Measurements from ENCODE around the gene PDE4D. TPM values are rescaled to one million over a fixed set of nuclear protein-coding genes. Genes with fewer than 3 reads are reported as not detected.
A peak's percentile ranks its signal among the peaks of the same experiment; 100 is the strongest.

PDE4D gene
- total RNA-seq, 1 experiment from 2014 or later = 11.6 TPM

DNA sequence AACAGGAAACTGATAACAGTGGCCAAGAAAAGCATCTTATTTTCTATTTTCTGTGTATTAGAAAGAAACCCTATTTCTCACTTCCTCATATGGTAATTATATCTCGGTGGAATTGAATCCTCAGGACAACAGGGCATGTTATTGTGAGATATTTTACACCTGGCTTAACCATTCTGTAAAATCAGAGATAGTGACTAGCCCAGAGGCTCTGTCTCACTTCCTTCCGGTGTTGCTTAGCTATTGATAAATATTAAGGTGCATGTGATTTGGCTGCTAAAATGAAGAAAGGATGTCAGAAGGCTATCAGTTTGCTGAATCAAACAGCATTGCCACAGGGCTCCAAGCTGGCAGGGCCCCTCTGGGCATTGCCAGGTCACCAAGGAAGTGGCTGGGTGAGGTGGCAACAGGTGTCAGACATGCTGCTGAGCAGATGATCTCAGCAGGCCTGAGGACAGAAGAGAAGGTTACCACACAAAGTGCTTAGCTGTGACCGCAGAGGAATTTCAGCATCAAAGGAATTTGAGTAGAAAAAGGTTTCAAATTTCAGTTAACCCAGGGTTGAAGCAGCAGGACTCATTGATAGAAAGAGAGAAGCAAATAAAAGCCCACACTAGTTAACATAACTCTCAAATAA, 330.7 kb downstream of the PDE4D start:
- DNase-seq = peak; percentile 81
- Mint-ChIP-seq H3K27ac (ENCODE audit: unreplicated experiment) (peak overlapping the region; percentile 55), H3K36me3 (ENCODE audit: insufficient read depth, unreplicated experiment) (no peaks in the 10 kb centered on the region), H3K27me3 (ENCODE audit: unreplicated experiment) (no peaks in the 10 kb centered on the region), H3K9me3 (ENCODE audit: low read depth, unreplicated experiment) (no peaks in the 10 kb centered on the region), H3K4me3 (ENCODE audit: low read depth, unreplicated experiment) (no peak overlapping the region), H3K4me1 (ENCODE audit: low read depth, unreplicated experiment) (peaks cover 80% of the 10 kb centered on the region)
- intact Hi-C loops (cut with micrococcal nuclease; ENCODE audit: unreplicated experiment) = loop anchor here (2.0 to 5.0 kb wide), 2 partner anchors 26 to 41 kb away; no protein-coding TSS in a partner anchor
- CTCF ChIA-PET = interaction anchor here (0.7 to 1.2 kb wide), 6 partner anchors 19 to 57 kb away, joined by 3 to 4 read pairs (median 3); no protein-coding TSS in a partner anchor
- no TSS peak for BruUV-seq (replicated peaks)
- TF ChIP-seq, protein P1, sequence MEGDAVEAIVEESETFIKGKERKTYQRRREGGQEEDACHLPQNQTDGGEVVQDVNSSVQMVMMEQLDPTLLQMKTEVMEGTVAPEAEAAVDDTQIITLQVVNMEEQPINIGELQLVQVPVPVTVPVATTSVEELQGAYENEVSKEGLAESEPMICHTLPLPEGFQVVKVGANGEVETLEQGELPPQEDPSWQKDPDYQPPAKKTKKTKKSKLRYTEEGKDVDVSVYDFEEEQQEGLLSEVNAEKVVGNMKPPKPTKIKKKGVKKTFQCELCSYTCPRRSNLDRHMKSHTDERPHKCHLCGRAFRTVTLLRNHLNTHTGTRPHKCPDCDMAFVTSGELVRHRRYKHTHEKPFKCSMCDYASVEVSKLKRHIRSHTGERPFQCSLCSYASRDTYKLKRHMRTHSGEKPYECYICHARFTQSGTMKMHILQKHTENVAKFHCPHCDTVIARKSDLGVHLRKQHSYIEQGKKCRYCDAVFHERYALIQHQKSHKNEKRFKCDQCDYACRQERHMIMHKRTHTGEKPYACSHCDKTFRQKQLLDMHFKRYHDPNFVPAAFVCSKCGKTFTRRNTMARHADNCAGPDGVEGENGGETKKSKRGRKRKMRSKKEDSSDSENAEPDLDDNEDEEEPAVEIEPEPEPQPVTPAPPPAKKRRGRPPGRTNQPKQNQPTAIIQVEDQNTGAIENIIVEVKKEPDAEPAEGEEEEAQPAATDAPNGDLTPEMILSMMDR (IDR thresholded peaks at IDR 0.05; ENCODE audit: unreplicated experiment) = no peak

DNA sequence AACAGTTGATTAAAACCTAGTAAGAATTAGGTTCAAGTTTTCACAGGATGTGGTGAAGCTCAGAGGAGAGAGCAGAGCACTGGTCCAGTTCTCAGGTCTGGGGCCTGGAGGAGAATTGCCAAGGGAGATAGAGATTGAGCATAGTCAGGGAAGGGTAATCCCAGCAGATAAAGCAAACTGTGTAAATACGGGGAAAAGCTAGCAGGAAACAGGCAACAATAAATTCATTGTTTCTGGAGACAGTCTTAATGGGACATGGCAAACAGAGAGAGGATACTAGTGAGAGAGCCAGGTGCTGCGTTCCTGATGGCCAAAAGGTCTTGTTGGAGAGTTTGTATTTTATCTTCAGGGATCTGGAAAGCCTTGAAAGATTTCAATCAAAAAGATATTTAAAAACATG, 333.0 kb downstream of the PDE4D start:
- CTCF ChIA-PET = interaction anchor here (0.6 to 0.8 kb wide), 2 partner anchors 10 to 36 kb away, joined by 3 read pairs; no protein-coding TSS in a partner anchor

DNA sequence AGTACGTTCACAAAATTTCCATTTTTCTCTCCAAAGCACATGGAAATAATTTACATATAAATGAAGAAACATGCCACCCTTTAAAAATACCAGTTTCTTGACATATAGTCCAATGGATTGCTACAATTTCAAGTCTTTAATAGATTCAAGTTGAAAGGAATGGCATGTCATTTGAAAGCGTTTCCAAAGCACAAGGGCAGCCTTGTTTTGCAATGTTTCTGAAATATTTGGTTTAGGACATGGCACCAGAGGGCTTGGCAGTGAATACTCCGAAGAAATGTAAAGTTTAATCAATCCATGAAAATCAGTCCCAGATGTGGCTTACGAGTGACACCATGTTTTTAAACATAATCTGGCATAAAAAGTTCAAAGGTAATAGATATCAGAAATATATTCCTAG, 333.7 kb downstream of the PDE4D start:
- H3K27me3 Mint-ChIP-seq (ENCODE audit: unreplicated experiment) = no peaks in the 10 kb centered on the region
- H3K4me3 Mint-ChIP-seq (ENCODE audit: low read depth, unreplicated experiment) = no peak overlapping the region
- CTCF ChIA-PET = interaction anchor here (0.9 kb wide), 1 partner anchor 10 kb away, joined by 3 read pairs; no protein-coding TSS in a partner anchor
- intact Hi-C loops (cut with micrococcal nuclease; ENCODE audit: unreplicated experiment) = loop anchor here (5.0 kb wide), 1 partner anchor 38 kb away; no protein-coding TSS in a partner anchor
- DNase-seq = no peak
- H3K36me3 Mint-ChIP-seq (ENCODE audit: insufficient read depth, unreplicated experiment) = no peaks in the 10 kb centered on the region
- no peaks in the 10 kb centered on the region for H3K9me3 Mint-ChIP-seq (ENCODE audit: low read depth, unreplicated experiment)
- TF ChIP-seq, protein P1 (IDR thresholded peaks at IDR 0.05; ENCODE audit: unreplicated experiment) = no peak
- BruUV-seq (replicated peaks) = no TSS peak
- peak overlapping the region; percentile 58 for H3K27ac Mint-ChIP-seq (ENCODE audit: unreplicated experiment)
- H3K4me1 Mint-ChIP-seq (ENCODE audit: low read depth, unreplicated experiment) = peaks cover 73% of the 10 kb centered on the region

More for the DNA sequence above, 333.0 kb downstream of the PDE4D start:
- no TSS peak for BruUV-seq (replicated peaks)
- Mint-ChIP-seq H3K4me1 (ENCODE audit: low read depth, unreplicated experiment) (peaks cover 75% of the 10 kb centered on the region), H3K4me3 (ENCODE audit: low read depth, unreplicated experiment) (peak overlapping the region; percentile 9), H3K27ac (ENCODE audit: unreplicated experiment) (peak overlapping the region; percentile 58), H3K36me3 (ENCODE audit: insufficient read depth, unreplicated experiment) (no peaks in the 10 kb centered on the region), H3K9me3 (ENCODE audit: low read depth, unreplicated experiment) (no peaks in the 10 kb centered on the region), H3K27me3 (ENCODE audit: unreplicated experiment) (no peaks in the 10 kb centered on the region)
- intact Hi-C loops (cut with micrococcal nuclease; ENCODE audit: unreplicated experiment) = loop anchor here (5.0 kb wide), 1 partner anchor 38 kb away; no protein-coding TSS in a partner anchor
- no peak for DNase-seq
- TF ChIP-seq, protein P1 (IDR thresholded peaks at IDR 0.05; ENCODE audit: unreplicated experiment) = no peak

DNA sequence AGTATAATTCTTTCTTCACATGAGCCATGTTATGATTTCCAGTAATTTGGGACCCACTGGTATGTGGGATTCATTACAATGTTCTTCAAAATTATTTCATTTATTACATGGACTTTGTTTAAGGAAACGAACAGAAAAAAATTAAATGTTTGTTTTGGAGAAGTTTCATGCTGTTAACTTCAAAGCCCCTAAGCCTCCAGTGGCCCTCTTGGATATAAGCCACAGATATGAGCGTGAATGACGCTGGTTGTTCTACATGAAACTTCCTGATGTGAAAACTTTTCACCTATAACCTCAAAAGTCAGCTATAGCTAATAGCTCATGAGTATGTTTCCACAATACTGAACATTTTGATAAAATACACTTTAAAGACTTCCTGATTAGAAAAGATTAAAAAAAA, 334.2 kb downstream of the PDE4D start:
- H3K4me1 Mint-ChIP-seq (ENCODE audit: low read depth, unreplicated experiment) = peaks cover 67% of the 10 kb centered on the region
- CTCF ChIA-PET = interaction anchor here (0.6 to 0.9 kb wide), 2 partner anchors 10 to 668 kb away, joined by 3 read pairs; no protein-coding TSS in a partner anchor
- no peak for DNase-seq
- TF ChIP-seq, protein P1 (IDR thresholded peaks at IDR 0.05; ENCODE audit: unreplicated experiment) = no peak
- intact Hi-C loops (cut with micrococcal nuclease; ENCODE audit: unreplicated experiment) = no loop called here
- BruUV-seq (replicated peaks) = no TSS peak
- H3K36me3 Mint-ChIP-seq (ENCODE audit: insufficient read depth, unreplicated experiment) = no peaks in the 10 kb centered on the region
- no peak overlapping the region for H3K27ac Mint-ChIP-seq (ENCODE audit: unreplicated experiment)
- H3K9me3 Mint-ChIP-seq (ENCODE audit: low read depth, unreplicated experiment) = no peaks in the 10 kb centered on the region
- no peak overlapping the region for H3K4me3 Mint-ChIP-seq (ENCODE audit: low read depth, unreplicated experiment)
- H3K27me3 Mint-ChIP-seq (ENCODE audit: unreplicated experiment) = no peaks in the 10 kb centered on the region

All from Calu3 (cell line).